OCI-LY7 (cell line): ENCODE results near the gene PDZD2. TPM values are rescaled to one million over a fixed set of nuclear protein-coding genes. Genes with fewer than 3 reads are reported as not detected.
"Not testable (repeated sequence)": the region's sequence is repeated elsewhere in the genome, so short reads cannot be mapped to it uniquely, and the experiment has no call there.

ENCODE experiments used
- BruUV-seq: library from RNA; stranded (reverse); fragments of 400-500 nt; replicated peaks from 2 replicates; lab custom pipeline; 2021; lab: Mats Ljungman, UMichigan
- CTCF ChIA-PET: fragments of 300-600 bp; sonication (Branson Sonifier 250); formaldehyde crosslinking; loops from one replicate; lab custom pipeline; 2022; ENCODE audit warnings: antibody characterized with exemption; ENCODE audit not compliant: unreplicated experiment; lab: Charles Lee
- POLR2A ChIA-PET: fragments of 300-600 bp; sonication (Branson Sonifier 250); formaldehyde crosslinking; loops from one replicate; lab custom pipeline; 2022; ENCODE audit warnings: antibody characterized with exemption; lab: Charles Lee
- DNase-seq: peaks from one replicate; pipeline ENCODE4 v3.0.0-alpha.2; 2015; ENCODE audit warnings: low spot score
- H2AFZ ChIP-seq: fragments of 200-600 bp; sonication (generic), shearing (Covaris generic); 2 replicates; pipeline ENCODE4 v1.6.1; 2014; ENCODE audit warnings: mild to moderate bottlenecking, antibody characterized with exemption, low read length, moderate library complexity
- H3K27ac ChIP-seq: fragments of 200-600 bp; sonication (generic); 2 replicates; pipeline ENCODE4 v1.5.1; 2014; ENCODE audit warnings: mixed run types, low read depth, mild to moderate bottlenecking, moderate library complexity, low read length, inconsistent platforms; ENCODE audit not compliant: poor library complexity, severe bottlenecking
- H3K36me3 ChIP-seq: fragments of 200-600 bp; sonication (generic); 2 replicates; pipeline ENCODE4 v1.6.1; 2014; ENCODE audit warnings: mild to moderate bottlenecking, antibody characterized with exemption, low read length, moderate library complexity, mixed read lengths; ENCODE audit not compliant: insufficient read depth
- H3K4me1 ChIP-seq: fragments of 200-600 bp; sonication (generic); 2 replicates; pipeline ENCODE4 v1.5.1; 2014; ENCODE audit warnings: mild to moderate bottlenecking, low read length; ENCODE audit not compliant: insufficient read depth, poor library complexity, severe bottlenecking
- H3K4me2 ChIP-seq: fragments of 200-600 bp; sonication (generic); 2 replicates; pipeline ENCODE4 v1.6.1; 2014; ENCODE audit warnings: mild to moderate bottlenecking, low read length
- H3K4me3 ChIP-seq: fragments of 200-600 bp; sonication (generic); 2 replicates; pipeline ENCODE4 v1.5.1; 2014; ENCODE audit warnings: mild to moderate bottlenecking, low read depth, low read length; ENCODE audit not compliant: poor library complexity, severe bottlenecking
- H3K79me2 ChIP-seq: fragments of 200-600 bp; sonication (generic); 2 replicates; pipeline ENCODE4 v1.6.1; 2016; ENCODE audit warnings: low read depth, mild to moderate bottlenecking, low read length, moderate library complexity, mixed read lengths; ENCODE audit not compliant: insufficient read depth
- H3K9me2 ChIP-seq: fragments of 200-600 bp; sonication (generic); 2 replicates; pipeline ENCODE4 v1.6.1; 2016; ENCODE audit warnings: mild to moderate bottlenecking, low read length, mixed read lengths; ENCODE audit not compliant: insufficient read depth
- H3K9me3 ChIP-seq: fragments of 200-600 bp; sonication (generic); 2 replicates; pipeline ENCODE4 v1.6.1; 2014; ENCODE audit warnings: mild to moderate bottlenecking, mixed run types, low read length, mixed read lengths
- H4K20me1 ChIP-seq: fragments of 200-600 bp; sonication (generic); 2 replicates; pipeline ENCODE4 v1.6.1; 2014; ENCODE audit warnings: mild to moderate bottlenecking, antibody characterized with exemption, low read length, moderate library complexity, mixed read lengths; ENCODE audit not compliant: insufficient read depth
- CTCF ChIP-seq: fragments of 200-600 bp; sonication (generic); conservative IDR thresholded peaks from 2 replicates; pipeline ENCODE4 v1.5.1; 2014; ENCODE audit warnings: mild to moderate bottlenecking, antibody characterized with exemption, low read length, moderate library complexity, mixed read lengths
- EZH2phosphoT487 ChIP-seq: fragments of 200-600 bp; sonication (generic); IDR thresholded peaks from 2 replicates; pipeline ENCODE4 v1.6.1; 2018; ENCODE audit warnings: low read depth, borderline replicate concordance, mild to moderate bottlenecking, mixed run types, antibody characterized with exemption, low read length, moderate library complexity, mixed read lengths
- intact Hi-C: fragments of 100-400 bp; cut with micrococcal nuclease; formaldehyde crosslinking; loops from one replicate; pipeline ENCODE4 v1.10.0; 2022; ENCODE audit not compliant: unreplicated experiment
- total RNA-seq, 2 experiments: library from RNA; depleted of rRNA in 1 of 2; stranded (reverse); fragments of >200 nt in 1 of 2; shearing (Covaris generic) in 1 of 2; gene quantifications; 2 replicates each; pipeline ENCODE4 v1.2.3, GENCODE V29; 2014 to 2022

The PDZD2 gene
- total RNA-seq, 2 experiments from 2014 or later: 8.6 to 10.6 TPM

- H3K4me3 ChIP-seq: no peak overlapping the region
- no peaks in the 10 kb centered on the region for H3K9me2 ChIP-seq
- intact Hi-C loops: no loop called here
- DNase-seq: no peak
- CTCF ChIA-PET: no interaction called here
- H3K79me2 ChIP-seq: no peaks in the 10 kb centered on the region
- H3K4me1 ChIP-seq: no peaks in the 10 kb centered on the region
- POLR2A ChIA-PET: no interaction called here
- H3K36me3 ChIP-seq: no peaks in the 10 kb centered on the region
- H2AFZ ChIP-seq: no peak overlapping the region
- no peaks in the 10 kb centered on the region for H4K20me1 ChIP-seq
- TF ChIP-seq CTCF: no peak
- no peak for TF ChIP-seq EZH2phosphoT487
- no peak overlapping the region for H3K27ac ChIP-seq
- no TSS peak for BruUV-seq
- H3K9me3 ChIP-seq: no peaks in the 10 kb centered on the region
- no peak overlapping the region for H3K4me2 ChIP-seq
Measured at GRCh38 chr5:31759925-31760324, 121.0 kb downstream of the PDZD2 start.

- POLR2A ChIA-PET: no interaction called here
Measured at GRCh38 chr5:31761877-31762276, 122.9 kb downstream of the PDZD2 start.

DNA sequence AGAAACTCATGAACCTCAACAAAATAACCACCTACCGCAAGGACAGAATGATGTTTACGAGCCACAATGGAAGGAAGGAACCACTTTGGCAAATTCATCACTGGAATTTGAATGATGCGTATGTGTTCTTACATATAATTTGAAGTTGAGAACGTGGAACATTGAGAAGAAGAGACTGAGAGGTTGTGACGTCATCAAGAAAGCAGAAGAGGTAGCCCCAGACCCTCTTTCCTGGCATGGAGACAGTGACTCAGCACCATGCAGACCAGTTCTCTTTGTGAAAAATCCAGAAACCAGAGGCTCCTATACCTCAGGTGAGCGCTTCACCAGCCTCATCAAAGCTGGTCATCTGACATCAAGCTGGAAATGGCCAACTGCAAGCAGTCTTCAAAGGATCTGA, 124.5 kb downstream of the PDZD2 start:
- no peaks in the 10 kb centered on the region for H3K79me2 ChIP-seq
- DNase-seq: no peak
- H3K36me3 ChIP-seq: no peaks in the 10 kb centered on the region
- POLR2A ChIA-PET: interaction anchor here (0.6 to 0.7 kb wide), 5 partner anchors 18 to 1577 kb away, joined by 3 to 5 read pairs (median 4); no protein-coding TSS in a partner anchor
- no peaks in the 10 kb centered on the region for H3K9me2 ChIP-seq
- H3K9me3 ChIP-seq: no peaks in the 10 kb centered on the region
- H4K20me1 ChIP-seq: no peaks in the 10 kb centered on the region
- H3K4me2 ChIP-seq: no peak overlapping the region
- H2AFZ ChIP-seq: no peak overlapping the region
- no TSS peak for BruUV-seq
- CTCF ChIA-PET: no interaction called here
- H3K4me3 ChIP-seq: no peak overlapping the region
- H3K27ac ChIP-seq: no peak overlapping the region
- no peak for TF ChIP-seq CTCF
- no peak for TF ChIP-seq EZH2phosphoT487
- intact Hi-C loops: no loop called here
- no peaks in the 10 kb centered on the region for H3K4me1 ChIP-seq

More at GRCh38 chr5:31761877-31762276, 122.9 kb downstream of the PDZD2 start:
- Histone ChIP-seq H3K9me2 (no peaks in the 10 kb centered on the region), H3K79me2 (no peaks in the 10 kb centered on the region), H3K4me3 (no peak overlapping the region), H3K4me2 (no peak overlapping the region), H3K27ac (no peak overlapping the region), H4K20me1 (no peaks in the 10 kb centered on the region), H2AFZ (no peak overlapping the region), H3K36me3 (no peaks in the 10 kb centered on the region), H3K4me1 (no peaks in the 10 kb centered on the region), H3K9me3 (no peaks in the 10 kb centered on the region)
- intact Hi-C loops: no loop called here
- DNase-seq: no peak
- no peak for TF ChIP-seq EZH2phosphoT487
- CTCF ChIA-PET: no interaction called here
- no TSS peak for BruUV-seq

- CTCF ChIA-PET, DNase-seq, H3K27ac ChIP-seq, H3K79me2 ChIP-seq, H3K9me3 ChIP-seq, BruUV-seq, H2AFZ ChIP-seq, H3K4me2 ChIP-seq, H3K36me3 ChIP-seq, H3K4me3 ChIP-seq, H3K9me2 ChIP-seq, H4K20me1 ChIP-seq, H3K4me1 ChIP-seq, intact Hi-C loops: not testable (repeated sequence)
- POLR2A ChIA-PET: interaction anchor here (0.7 kb wide), 1 partner anchor 24 kb away, joined by 3 read pairs; no protein-coding TSS in a partner anchor
Measured at GRCh38 chr5:31764687-31765086, 125.8 kb downstream of the PDZD2 start.
